ENCODE results near the gene FCN2. TPM values are rescaled to one million over a fixed set of nuclear protein-coding genes. Genes with fewer than 3 reads are reported as not detected.

The FCN2 gene
- polyA plus RNA-seq, 2 of the 4 experiments (the other 2 are of a cell fraction) = not detected

GRCh38 chr9:134836406-134836970, 44.1 kb upstream of the FCN2 start:
- H3K4me2 ChIP-seq = no peak overlapping the region
- H3K27ac ChIP-seq = no peak overlapping the region
- FAIRE-seq = no peak
- no peaks in the 10 kb centered on the region for H3K9me3 ChIP-seq
- H3K4me1 ChIP-seq = no peaks in the 10 kb centered on the region
- 88% methylated on average over 10 of the region's 19 CpGs for WGBS (ENCODE audit: missing lambda C conversion rate)
- no peak overlapping the region for H3K4me3 ChIP-seq
- CTCF ChIA-PET = interaction anchor here (1.2 kb wide), 1 partner anchor 387 kb away, joined by 4 read pairs; no protein-coding TSS in a partner anchor
- no peak for ATAC-seq
- DNase-seq (ENCODE audit: low read depth in 1 of 2, low spot score in 1 of 2) = no peak
- TF ChIP-seq, protein P1, sequence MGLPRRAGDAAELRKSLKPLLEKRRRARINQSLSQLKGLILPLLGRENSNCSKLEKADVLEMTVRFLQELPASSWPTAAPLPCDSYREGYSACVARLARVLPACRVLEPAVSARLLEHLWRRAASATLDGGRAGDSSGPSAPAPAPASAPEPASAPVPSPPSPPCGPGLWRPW (IDR thresholded peaks at IDR 0.05) = no peak
- TF ChIP-seq ELK1 (IDR thresholded peaks at IDR 0.05; ENCODE audit: low read depth, low read length) = no peak
- TF ChIP-seq, protein P2, sequence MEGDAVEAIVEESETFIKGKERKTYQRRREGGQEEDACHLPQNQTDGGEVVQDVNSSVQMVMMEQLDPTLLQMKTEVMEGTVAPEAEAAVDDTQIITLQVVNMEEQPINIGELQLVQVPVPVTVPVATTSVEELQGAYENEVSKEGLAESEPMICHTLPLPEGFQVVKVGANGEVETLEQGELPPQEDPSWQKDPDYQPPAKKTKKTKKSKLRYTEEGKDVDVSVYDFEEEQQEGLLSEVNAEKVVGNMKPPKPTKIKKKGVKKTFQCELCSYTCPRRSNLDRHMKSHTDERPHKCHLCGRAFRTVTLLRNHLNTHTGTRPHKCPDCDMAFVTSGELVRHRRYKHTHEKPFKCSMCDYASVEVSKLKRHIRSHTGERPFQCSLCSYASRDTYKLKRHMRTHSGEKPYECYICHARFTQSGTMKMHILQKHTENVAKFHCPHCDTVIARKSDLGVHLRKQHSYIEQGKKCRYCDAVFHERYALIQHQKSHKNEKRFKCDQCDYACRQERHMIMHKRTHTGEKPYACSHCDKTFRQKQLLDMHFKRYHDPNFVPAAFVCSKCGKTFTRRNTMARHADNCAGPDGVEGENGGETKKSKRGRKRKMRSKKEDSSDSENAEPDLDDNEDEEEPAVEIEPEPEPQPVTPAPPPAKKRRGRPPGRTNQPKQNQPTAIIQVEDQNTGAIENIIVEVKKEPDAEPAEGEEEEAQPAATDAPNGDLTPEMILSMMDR (IDR thresholded peaks at IDR 0.05) = no peak
- POLR2A ChIA-PET = no interaction called here

- ATAC-seq (no peak), FAIRE-seq (no peak), DNase-seq (ENCODE audit: low read depth in 1 of 2, low spot score in 1 of 2) (no peak)
- ChIA-PET POLR2A (no interaction called here), CTCF (interaction anchor here (0.6 kb wide), 1 partner anchor 434 kb away, joined by 3 read pairs; no protein-coding TSS in a partner anchor)
- WGBS (ENCODE audit: missing lambda C conversion rate) = 83% methylated on average over 12 of the region's 12 CpGs
- H3K4me2 ChIP-seq = no peak overlapping the region
- H3K9me3 ChIP-seq = no peaks in the 10 kb centered on the region
- H3K4me1 ChIP-seq = no peaks in the 10 kb centered on the region
- H3K27ac ChIP-seq = no peak overlapping the region
- TF ChIP-seq MAX (IDR thresholded peaks at IDR 0.05) = no peak
- no peak for TF ChIP-seq HDAC2 (IDR thresholded peaks at IDR 0.05)
- no peak for TF ChIP-seq HEYL (CRISPR knock-in tag; IDR thresholded peaks at IDR 0.05)
- TF ChIP-seq MYC (IDR thresholded peaks at IDR 0.05; ENCODE audit: borderline replicate concordance, low read length) = no peak
- no peak for TF ChIP-seq CBX2 (IDR thresholded peaks at IDR 0.05; ENCODE audit: borderline replicate concordance, low read depth)
- TF ChIP-seq NPAS2 (CRISPR knock-in tag; IDR thresholded peaks at IDR 0.05; ENCODE audit: borderline replicate concordance) = no peak
- TF ChIP-seq, protein P3, sequence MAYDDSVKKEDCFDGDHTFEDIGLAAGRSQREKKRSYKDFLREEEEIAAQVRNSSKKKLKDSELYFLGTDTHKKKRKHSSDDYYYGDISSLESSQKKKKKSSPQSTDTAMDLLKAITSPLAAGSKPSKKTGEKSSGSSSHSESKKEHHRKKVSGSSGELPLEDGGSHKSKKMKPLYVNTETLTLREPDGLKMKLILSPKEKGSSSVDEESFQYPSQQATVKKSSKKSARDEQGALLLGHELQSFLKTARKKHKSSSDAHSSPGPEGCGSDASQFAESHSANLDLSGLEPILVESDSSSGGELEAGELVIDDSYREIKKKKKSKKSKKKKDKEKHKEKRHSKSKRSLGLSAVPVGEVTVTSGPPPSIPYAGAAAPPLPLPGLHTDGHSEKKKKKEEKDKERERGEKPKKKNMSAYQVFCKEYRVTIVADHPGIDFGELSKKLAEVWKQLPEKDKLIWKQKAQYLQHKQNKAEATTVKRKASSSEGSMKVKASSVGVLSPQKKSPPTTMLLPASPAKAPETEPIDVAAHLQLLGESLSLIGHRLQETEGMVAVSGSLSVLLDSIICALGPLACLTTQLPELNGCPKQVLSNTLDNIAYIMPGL (CRISPR knock-in tag; IDR thresholded peaks at IDR 0.05; ENCODE audit: borderline replicate concordance) = no peak
- TF ChIP-seq EHF (CRISPR knock-in tag; IDR thresholded peaks at IDR 0.05) = no peak
- no peak for TF ChIP-seq CHD2 (IDR thresholded peaks at IDR 0.05; ENCODE audit: low read length, partially characterized antibody)
- no peak for TF ChIP-seq NR3C1 (IDR thresholded peaks at IDR 0.05)
- TF ChIP-seq, protein P4, sequence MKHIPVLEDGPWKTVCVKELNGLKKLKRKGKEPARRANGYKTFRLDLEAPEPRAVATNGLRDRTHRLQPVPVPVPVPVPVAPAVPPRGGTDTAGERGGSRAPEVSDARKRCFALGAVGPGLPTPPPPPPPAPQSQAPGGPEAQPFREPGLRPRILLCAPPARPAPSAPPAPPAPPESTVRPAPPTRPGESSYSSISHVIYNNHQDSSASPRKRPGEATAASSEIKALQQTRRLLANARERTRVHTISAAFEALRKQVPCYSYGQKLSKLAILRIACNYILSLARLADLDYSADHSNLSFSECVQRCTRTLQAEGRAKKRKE (CRISPR knock-in tag; IDR thresholded peaks at IDR 0.05; ENCODE audit: low read depth) = no peak
- TF ChIP-seq, protein P5, sequence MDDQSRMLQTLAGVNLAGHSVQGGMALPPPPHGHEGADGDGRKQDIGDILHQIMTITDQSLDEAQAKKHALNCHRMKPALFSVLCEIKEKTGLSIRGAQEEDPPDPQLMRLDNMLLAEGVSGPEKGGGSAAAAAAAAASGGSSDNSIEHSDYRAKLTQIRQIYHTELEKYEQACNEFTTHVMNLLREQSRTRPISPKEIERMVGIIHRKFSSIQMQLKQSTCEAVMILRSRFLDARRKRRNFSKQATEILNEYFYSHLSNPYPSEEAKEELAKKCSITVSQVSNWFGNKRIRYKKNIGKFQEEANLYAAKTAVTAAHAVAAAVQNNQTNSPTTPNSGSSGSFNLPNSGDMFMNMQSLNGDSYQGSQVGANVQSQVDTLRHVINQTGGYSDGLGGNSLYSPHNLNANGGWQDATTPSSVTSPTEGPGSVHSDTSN (IDR thresholded peaks at IDR 0.05) = no peak
- no peak overlapping the region for H3K4me3 ChIP-seq
These were observed 43.1 kb upstream of the FCN2 start for GRCh38 chr9:134837529-134837928.

Data from A549 (cell line).